A549 (cell line): ENCODE data around the gene PDK2. TPM values are rescaled to one million over a fixed set of nuclear protein-coding genes. Genes with fewer than 3 reads are reported as not detected.

Experiments used
- ATAC-seq, 2 experiments: fragments of 200-7000 bp in 1 of 2; fragments of >200 bp in 1 of 2; cut with Nextera tagmentation in 1 of 2; cut with Tn5 transposase in 1 of 2; 3 replicates each; pipeline versions ENCODE4 v1.8.0 to v1.9.1; 2018 to 2020; ENCODE audit warnings: mild to moderate bottlenecking in 1 of 2, moderate library complexity in 1 of 2
- CTCF ChIA-PET: fragments of 300-600 bp; sonication (Branson Sonifier 250); formaldehyde crosslinking; extraction: SDS; loops from one replicate; lab custom pipeline; 2021; ENCODE audit warnings: antibody characterized with exemption, inconsistent platforms; lab: Yijun Ruan, JAX
- POLR2A ChIA-PET: fragments of 350-600 bp; formaldehyde crosslinking; extraction: SDS; loops from one replicate; lab custom pipeline; 2021; ENCODE audit warnings: antibody characterized with exemption, inconsistent platforms; lab: Yijun Ruan, JAX
- DNase-seq, 2 experiments: peaks; one replicate each; pipeline versions ENCODE4 v3.0.0 to v3.0.0-alpha.2; 2011 to 2016; ENCODE audit warnings: low read depth in 1 of 2, low spot score in 1 of 2
- FAIRE-seq: peaks from 2 replicates; lab custom pipeline; 2011; peaks lifted over from hg19 to GRCh38; lab: Jason Lieb, UNC
- H3K27ac ChIP-seq, 2 experiments: fragments of >200 bp; sonication (Bioruptor Twin); formaldehyde crosslinking; 3 replicates each; pipeline ENCODE4 v1.5.1; 2016 to 2017
- H3K4me1 ChIP-seq: fragments of >200 bp; sonication (Bioruptor Twin); formaldehyde crosslinking; 3 replicates; pipeline ENCODE4 v1.6.1; 2016
- H3K4me2 ChIP-seq: fragments of >200 bp; sonication (Bioruptor Twin); formaldehyde crosslinking; 3 replicates; pipeline ENCODE4 v1.6.1; 2016
- H3K4me3 ChIP-seq: fragments of >200 bp; sonication (Bioruptor Twin); formaldehyde crosslinking; 3 replicates; pipeline ENCODE4 v1.5.1; 2016
- H3K9me3 ChIP-seq: fragments of >200 bp; sonication (Bioruptor Twin); formaldehyde crosslinking; 3 replicates; pipeline ENCODE4 v1.6.1; 2016
- CEBPB ChIP-seq, 2 experiments: fragments of >200 bp in 1 of 2; sonication (Bioruptor Twin) in 1 of 2; formaldehyde crosslinking in 1 of 2; IDR thresholded peaks; 2 replicates each; pipeline ENCODE4 v1.6.1; 2012 to 2016
- CHD2 ChIP-seq: fragments of 150-350 bp; IDR thresholded peaks from 2 replicates; pipeline ENCODE4 v1.6.1; 2014; ENCODE audit warnings: low read length; ENCODE audit not compliant: partially characterized antibody
- EHF ChIP-seq: fragments of 250-450 bp; sonication (Bioruptor Pico); IDR thresholded peaks from 2 replicates; pipeline ENCODE4 v1.5.0; 2020; ENCODE audit warnings: mild to moderate bottlenecking
- ELK1 ChIP-seq: fragments of 150-350 bp; IDR thresholded peaks from 2 replicates; pipeline ENCODE4 v1.6.1; 2014; ENCODE audit warnings: low read depth, mild to moderate bottlenecking, low read length
- GATA3 ChIP-seq: IDR thresholded peaks from 2 replicates; pipeline ENCODE4 v1.6.1; 2012; ENCODE audit warnings: borderline replicate concordance
- HDAC2 ChIP-seq: fragments of 200-600 bp; sonication (generic); IDR thresholded peaks from 2 replicates; pipeline ENCODE4 v1.6.1; 2016
- HMGXB4 ChIP-seq: fragments of 250-450 bp; sonication (Bioruptor Pico); IDR thresholded peaks from 2 replicates; pipeline ENCODE4 v1.5.0; 2021; ENCODE audit warnings: mild to moderate bottlenecking, moderate library complexity, borderline replicate concordance
- HOXA7 ChIP-seq: fragments of 250-450 bp; sonication (Bioruptor Pico); IDR thresholded peaks from 2 replicates; pipeline ENCODE4 v1.5.0; 2020; ENCODE audit warnings: mild to moderate bottlenecking, moderate library complexity
- HOXB13 ChIP-seq: fragments of 250-450 bp; sonication (Bioruptor Pico); IDR thresholded peaks from 2 replicates; pipeline ENCODE4 v1.5.0; 2020; ENCODE audit warnings: low read depth, mild to moderate bottlenecking, moderate library complexity
- JUNB ChIP-seq: fragments of >200 bp; sonication (Bioruptor Twin); formaldehyde crosslinking; IDR thresholded peaks from 2 replicates; pipeline ENCODE4 v1.6.1; 2016
- KDM1A ChIP-seq: fragments of 200-600 bp; sonication (generic); IDR thresholded peaks from 2 replicates; pipeline ENCODE4 v1.6.1; 2016; ENCODE audit warnings: low read depth, mild to moderate bottlenecking
- NR3C1 ChIP-seq: fragments of >200 bp; sonication (Bioruptor Twin); formaldehyde crosslinking; IDR thresholded peaks from 3 replicates; pipeline ENCODE4 v1.6.1; 2017
- POLR2A ChIP-seq: IDR thresholded peaks from 2 replicates; pipeline ENCODE4 v1.6.1; 2012; ENCODE audit warnings: mild to moderate bottlenecking, low read length
- RARB ChIP-seq: fragments of 250-450 bp; sonication (Bioruptor Pico); IDR thresholded peaks from 2 replicates; pipeline ENCODE4 v1.8.0; 2021; ENCODE audit warnings: mild to moderate bottlenecking, moderate library complexity
- SREBF2 ChIP-seq: fragments of 450-650 bp; IDR thresholded peaks from 2 replicates; pipeline ENCODE4 v1.6.1; 2014; ENCODE audit warnings: mild to moderate bottlenecking, moderate library complexity
- TFCP2L1 ChIP-seq: fragments of 250-450 bp; sonication (Bioruptor Pico); IDR thresholded peaks from 2 replicates; pipeline ENCODE4 v1.5.0; 2021; ENCODE audit warnings: mild to moderate bottlenecking
- ZNF302 ChIP-seq: fragments of 250-450 bp; sonication (Bioruptor Pico); IDR thresholded peaks from 2 replicates; pipeline ENCODE4 v1.9.0; 2021; ENCODE audit warnings: inconsistent platforms, mild to moderate bottlenecking, moderate library complexity
- WGBS: methylation state at CpG from one replicate; pipeline ENCODE4 v1.1.6; 2017; ENCODE audit errors: missing lambda C conversion rate; 5-methylcytosine and 5-hydroxymethylcytosine counted together
- polyA plus RNA-seq, 4 experiments: library from polyadenylated mRNA; depleted of rRNA in 3 of 4; stranded (reverse); fragments of >200 nt; fragmentation: RNase III in 1 of 4; extraction: RNeasy Plus Mini Kit Qiagen cat#74134 plus additional on column Dnase treatment in 1 of 4; gene quantifications; 2 replicates in 3 of 4; 3 replicates in 1 of 4; pipeline ENCODE4 v1.2.3, GENCODE V29; 2011 to 2017
- TF ChIP-seq, protein P1 (sequence below): fragments of >200 bp; sonication (Bioruptor Twin); formaldehyde crosslinking; IDR thresholded peaks from 3 replicates; pipeline ENCODE4 v1.5.1; 2016
- TF ChIP-seq, protein P2 (sequence below): fragments of >200 bp; sonication (Bioruptor Twin); formaldehyde crosslinking; IDR thresholded peaks from 3 replicates; pipeline ENCODE4 v1.6.1; 2016
- TF ChIP-seq, protein P3 (sequence below): fragments of 450-650 bp; IDR thresholded peaks from 2 replicates; pipeline ENCODE4 v1.6.1; 2014; ENCODE audit warnings: antibody characterized with exemption

The PDK2 gene
- polyA plus RNA-seq, 2 of the 4 experiments (the other 2 are of a cell fraction) = 14.1 to 28.5 TPM

- 86% methylated on average over 6 of the region's 6 CpGs for WGBS
- Histone ChIP-seq H3K4me1 (peaks cover 11% of the 10 kb centered on the region), H3K27ac (no peak overlapping the region), H3K4me3 (no peak overlapping the region), H3K9me3 (no peaks in the 10 kb centered on the region), H3K4me2 (no peak overlapping the region)
- ChIA-PET CTCF (interaction anchor here (1.8 to 30.9 kb wide), 8 partner anchors 13 to 206 kb away, joined by 6 to 1356 read pairs (median 128); partner anchors contain the start of genes COL1A1, ITGA3, PPP1R9B and SAMD14), POLR2A (no interaction called here)
- DNase-seq (no peak), FAIRE-seq (no peak), ATAC-seq (no peak)
- TF ChIP-seq, protein P1, sequence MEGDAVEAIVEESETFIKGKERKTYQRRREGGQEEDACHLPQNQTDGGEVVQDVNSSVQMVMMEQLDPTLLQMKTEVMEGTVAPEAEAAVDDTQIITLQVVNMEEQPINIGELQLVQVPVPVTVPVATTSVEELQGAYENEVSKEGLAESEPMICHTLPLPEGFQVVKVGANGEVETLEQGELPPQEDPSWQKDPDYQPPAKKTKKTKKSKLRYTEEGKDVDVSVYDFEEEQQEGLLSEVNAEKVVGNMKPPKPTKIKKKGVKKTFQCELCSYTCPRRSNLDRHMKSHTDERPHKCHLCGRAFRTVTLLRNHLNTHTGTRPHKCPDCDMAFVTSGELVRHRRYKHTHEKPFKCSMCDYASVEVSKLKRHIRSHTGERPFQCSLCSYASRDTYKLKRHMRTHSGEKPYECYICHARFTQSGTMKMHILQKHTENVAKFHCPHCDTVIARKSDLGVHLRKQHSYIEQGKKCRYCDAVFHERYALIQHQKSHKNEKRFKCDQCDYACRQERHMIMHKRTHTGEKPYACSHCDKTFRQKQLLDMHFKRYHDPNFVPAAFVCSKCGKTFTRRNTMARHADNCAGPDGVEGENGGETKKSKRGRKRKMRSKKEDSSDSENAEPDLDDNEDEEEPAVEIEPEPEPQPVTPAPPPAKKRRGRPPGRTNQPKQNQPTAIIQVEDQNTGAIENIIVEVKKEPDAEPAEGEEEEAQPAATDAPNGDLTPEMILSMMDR = no peak
- TF ChIP-seq HOXA7 (no peak), KDM1A (no peak), ZNF302 (CRISPR knock-in tag) (no peak), NR3C1 (no peak), POLR2A (no peak), HMGXB4 (CRISPR knock-in tag) (no peak), CHD2 (no peak), HDAC2 (no peak), JUNB (no peak), SREBF2 (no peak), GATA3 (no peak), TFCP2L1 (CRISPR knock-in tag) (no peak), RARB (CRISPR knock-in tag) (no peak), HOXB13 (CRISPR knock-in tag) (no peak), ELK1 (no peak), EHF (CRISPR knock-in tag) (no peak), CEBPB (IDR thresholded peaks at IDR 0.05) (no peak)
- TF ChIP-seq, protein P2, sequence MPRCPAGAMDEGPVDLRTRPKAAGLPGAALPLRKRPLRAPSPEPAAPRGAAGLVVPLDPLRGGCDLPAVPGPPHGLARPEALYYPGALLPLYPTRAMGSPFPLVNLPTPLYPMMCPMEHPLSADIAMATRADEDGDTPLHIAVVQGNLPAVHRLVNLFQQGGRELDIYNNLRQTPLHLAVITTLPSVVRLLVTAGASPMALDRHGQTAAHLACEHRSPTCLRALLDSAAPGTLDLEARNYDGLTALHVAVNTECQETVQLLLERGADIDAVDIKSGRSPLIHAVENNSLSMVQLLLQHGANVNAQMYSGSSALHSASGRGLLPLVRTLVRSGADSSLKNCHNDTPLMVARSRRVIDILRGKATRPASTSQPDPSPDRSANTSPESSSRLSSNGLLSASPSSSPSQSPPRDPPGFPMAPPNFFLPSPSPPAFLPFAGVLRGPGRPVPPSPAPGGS = no peak
- TF ChIP-seq, protein P3, sequence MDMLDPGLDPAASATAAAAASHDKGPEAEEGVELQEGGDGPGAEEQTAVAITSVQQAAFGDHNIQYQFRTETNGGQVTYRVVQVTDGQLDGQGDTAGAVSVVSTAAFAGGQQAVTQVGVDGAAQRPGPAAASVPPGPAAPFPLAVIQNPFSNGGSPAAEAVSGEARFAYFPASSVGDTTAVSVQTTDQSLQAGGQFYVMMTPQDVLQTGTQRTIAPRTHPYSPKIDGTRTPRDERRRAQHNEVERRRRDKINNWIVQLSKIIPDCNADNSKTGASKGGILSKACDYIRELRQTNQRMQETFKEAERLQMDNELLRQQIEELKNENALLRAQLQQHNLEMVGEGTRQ = no peak
Measured at GRCh38 chr17:50090071-50090470, 5.1 kb upstream of the PDK2 start.
